HCT116 (cell line): ENCODE results near the gene ORC3.

Experiments used
- CTCF ChIP-seq, 3 experiments: fragments of 200-600 bp in 1 of 3; sonication (generic) in 1 of 3; IDR thresholded peaks in 2 of 3; conservative IDR thresholded peaks in 1 of 3; 2 replicates each; pipeline ENCODE4 v1.5.1; 2012 to 2017; ENCODE audit warnings: low read depth in 2 of 3, low read length in 2 of 3, antibody characterized with exemption in 1 of 3, borderline replicate concordance in 1 of 3, control low read depth in 1 of 3, mild to moderate bottlenecking in 1 of 3, mixed read lengths in 1 of 3, mixed run types in 1 of 3, moderate library complexity in 1 of 3; ENCODE audit not compliant: insufficient read depth in 1 of 3
- EGR1 ChIP-seq: IDR thresholded peaks from 2 replicates; pipeline ENCODE4 v1.6.1; 2012; ENCODE audit warnings: low read depth
- EZH2 ChIP-seq: fragments of 200-600 bp; sonication (generic); IDR thresholded peaks from 2 replicates; pipeline ENCODE4 v1.6.1; 2017; ENCODE audit warnings: antibody characterized with exemption, mixed run types
- EZH2phosphoT487 ChIP-seq: fragments of 200-600 bp; IDR thresholded peaks from 2 replicates; pipeline ENCODE4 v1.6.1; 2018; ENCODE audit warnings: antibody characterized with exemption, borderline replicate concordance
- POLR2A ChIP-seq: IDR thresholded peaks from 2 replicates; pipeline ENCODE4 v1.7.0; 2011; ENCODE audit warnings: borderline replicate concordance; ENCODE audit not compliant: insufficient read depth, insufficient read length; ENCODE audit errors: extremely low read depth
- REST ChIP-seq: IDR thresholded peaks from 2 replicates; pipeline ENCODE4 v1.6.1; 2012; ENCODE audit warnings: low read depth

- TF ChIP-seq REST: no peak
- TF ChIP-seq CTCF (IDR thresholded peaks at IDR 0.05 in 2 of 3, conservative IDR thresholded peaks at IDR 0.05 in 1 of 3; ENCODE audit: borderline replicate concordance in 1 of 3, insufficient read depth in 1 of 3, low read depth in 2 of 3, low read length in 2 of 3): no peak
- TF ChIP-seq POLR2A: no peak
- TF ChIP-seq EGR1: no peak
- no peak for TF ChIP-seq EZH2
- TF ChIP-seq EZH2phosphoT487: no peak
Measured at GRCh38 chr6:87669051-87669450, 79.1 kb downstream of the ORC3 start.
